Pancreas (tissue), 10 donors: Measurements from ENCODE around the gene GRAMD1A. TPM values are rescaled to one million over a fixed set of nuclear protein-coding genes. Genes with fewer than 3 reads are reported as not detected.

ENCODE experiments used
- ATAC-seq, 4 donors: fragments of 200-7000 bp; cut with Tn5 transposase; one replicate each; pipeline versions ENCODE4 v1.8.0 to v1.9.1; 2020; ENCODE audit warnings: mild to moderate bottlenecking in 4 of 4, moderate library complexity in 4 of 4
- DNase-seq, 6 donors: peaks; one replicate each; pipeline ENCODE4 v3.0.0-alpha.2; 2020
- FAIRE-seq: peaks from 2 replicates; lab custom pipeline; 2012; peaks lifted over from hg19 to GRCh38; lab: Jason Lieb, UNC
- H3K27ac ChIP-seq, 4 donors: fragments of 200-600 bp; sonication (generic); 1 replicate in 3 of 4; 2 replicates in 1 of 4; pipeline versions ENCODE4 v1.5.0 to v1.8.0; 2020
- H3K27me3 ChIP-seq, 4 donors: fragments of 200-600 bp; one replicate each; pipeline ENCODE4 v1.8.0; 2021
- H3K36me3 ChIP-seq, 3 donors: fragments of 200-600 bp; sonication (generic) in 1 of 3; one replicate each; pipeline versions ENCODE4 v1.5.0 to v1.8.0; 2020 to 2021
- H3K4me1 ChIP-seq, 3 donors: fragments of 200-600 bp; one replicate each; pipeline ENCODE4 v1.8.0; 2021
- H3K4me3 ChIP-seq, 4 donors: fragments of 200-600 bp; sonication (generic) in 2 of 4; one replicate each; pipeline versions ENCODE4 v1.5.0 to v1.8.0; 2020 to 2021
- H3K9me3 ChIP-seq, 4 donors: fragments of 200-600 bp; one replicate each; pipeline ENCODE4 v1.8.0; 2021
- CTCF ChIP-seq, 4 donors: fragments of 200-600 bp; sonication (generic) in 3 of 4; IDR thresholded peaks; one replicate each; pipeline versions ENCODE4 v1.5.0 to v1.8.0; 2021; ENCODE audit warnings: antibody characterized with exemption in 4 of 4
- WGBS, 2 donors: extraction: QIAGEN DNeasy Blood & Tissue Kit; methylation state at CpG; one replicate each; pipeline ENCODE4 v1.1.7; 2013; 5-methylcytosine and 5-hydroxymethylcytosine counted together
- intact Hi-C, 3 donors: fragments of 100-400 bp; cut with DNase I; formaldehyde crosslinking; loops; one replicate each; pipeline versions ENCODE4 v1.11.1 to v1.14.2; 2022
- polyA plus RNA-seq, 2 donors: library from polyadenylated mRNA; stranded (reverse); fragments of 200-250 nt; gene quantifications; one replicate each; pipeline ENCODE4 v1.2.3, GENCODE V29; 2013
- total RNA-seq, 6 donors: library from RNA; stranded (reverse); fragmentation: NEBNext Ultra II Directional in 4 of 6; extraction: Animal tissue kit (Norgen Biotek cat#: 25700) in 4 of 6; gene quantifications; one replicate each; pipeline versions ENCODE4 v1.2.1 to v1.2.4, GENCODE V29; 2021 to 2023
- donor health status: healthy with polysubstance abuse.
- donor health status: DM: no; HTN: no; CAD: no; lungs with moderate emphysema.
- donor health status: DM: no; HTN: no; CAD: no.
- donor health status: control.
- donor health status: control.
- donor health status: Bipolar disorder and iron deficiency.
- donor health status: DM: yes; HTN: yes; CAD: no.
- donor health status: DM: no; HTN: no; CAD: no.
- donor health status: DM: no; HTN: no; CAD: no.
- donor health status: DM: yes; HTN: yes; CAD: no.

Gene GRAMD1A
- total and polyA plus RNA-seq, 8 donors: 47.3 to 137 (median 87.4) TPM

DNA sequence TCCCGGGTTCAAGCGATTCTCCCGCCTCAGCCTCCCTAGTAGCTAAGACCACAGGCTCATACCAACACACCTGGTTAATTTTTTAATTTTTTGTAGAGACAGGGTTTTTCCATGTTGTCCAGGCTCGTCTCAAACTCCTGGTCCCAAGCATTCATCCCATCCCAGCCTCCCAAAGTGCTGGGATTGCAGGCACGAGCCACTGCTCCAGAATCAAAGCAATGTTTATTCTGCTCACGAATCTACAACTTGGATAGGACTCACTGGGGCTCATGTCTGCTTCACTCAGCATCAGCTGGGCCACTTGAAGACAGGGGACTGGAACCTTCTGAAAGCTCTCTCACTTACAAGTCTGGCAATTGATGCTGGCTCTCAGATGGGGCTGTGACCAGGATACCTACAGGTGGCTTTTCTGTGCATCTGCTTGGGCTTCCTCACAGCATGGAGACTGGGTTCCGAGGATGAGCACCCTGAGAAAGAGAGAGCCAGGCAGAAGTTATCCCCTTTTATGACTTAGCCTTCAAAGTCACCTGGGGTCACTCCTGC is 27.9 kb upstream of the GRAMD1A start:
- intact Hi-C loops: loop anchor here in 1 of 3 donors (5.0 kb wide), 1 partner anchor 40 kb away; no protein-coding TSS in a partner anchor
- Histone ChIP-seq H3K9me3 (no peaks in the 10 kb centered on the region), H3K4me1 (peaks cover 0 to 7% (median 0%) of the 10 kb centered on the region in 3 donors), H3K27ac (no peak overlapping the region), H3K36me3 (no peaks in the 10 kb centered on the region), H3K27me3 (no peaks in the 10 kb centered on the region), H3K4me3 (no peak overlapping the region)
- TF ChIP-seq CTCF (IDR thresholded peaks at IDR 0.05): no peak
- no peak for FAIRE-seq
- peak in 1 of 6 donors; percentile 3 for DNase-seq
- 82 to 90% methylated on average over 7 of the region's 7 CpGs for WGBS, 2 donors
- no peak for ATAC-seq

- Histone ChIP-seq H3K4me3 (no peak overlapping the region), H3K9me3 (no peaks in the 10 kb centered on the region), H3K27me3 (no peaks in the 10 kb centered on the region), H3K4me1 (peaks cover 0 to 7% (median 0%) of the 10 kb centered on the region in 3 donors), H3K36me3 (no peaks in the 10 kb centered on the region), H3K27ac (no peak overlapping the region)
- FAIRE-seq: no peak
- DNase-seq: no peak
- no peak for ATAC-seq
- no peak for TF ChIP-seq CTCF (IDR thresholded peaks at IDR 0.05)
- 68 to 76% methylated on average over 5 of the region's 5 CpGs for WGBS, 2 donors
- intact Hi-C loops: loop anchor here in 1 of 3 donors (5.0 kb wide), 1 partner anchor 38 kb away; no protein-coding TSS in a partner anchor
These were observed 25.5 kb upstream of the GRAMD1A start for GRCh38 chr19:34974646-34975045.

DNA sequence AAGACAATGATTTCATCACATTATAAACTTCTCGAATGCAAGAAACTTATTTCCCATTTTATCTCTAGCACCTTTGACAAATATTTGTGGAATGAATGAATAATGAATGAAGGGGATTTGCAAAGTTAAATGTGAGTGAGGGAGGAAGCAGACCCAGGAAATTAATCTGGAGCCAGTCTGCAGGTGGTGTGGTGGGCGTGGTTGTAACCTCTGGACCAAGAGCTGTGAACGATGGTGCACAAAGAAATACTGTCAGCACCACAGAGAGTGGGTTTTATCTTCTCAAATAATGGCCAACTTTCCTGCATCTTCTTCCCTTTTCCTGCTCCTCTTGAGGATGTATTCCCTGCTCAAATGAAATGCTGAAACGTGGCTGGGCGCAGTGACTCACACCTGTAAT is 25.1 kb upstream of the GRAMD1A start:
- no peaks in the 10 kb centered on the region for H3K36me3 ChIP-seq
- H3K9me3 ChIP-seq: no peaks in the 10 kb centered on the region
- TF ChIP-seq CTCF (IDR thresholded peaks at IDR 0.05): no peak
- peak in 1 of 6 donors; percentile 2 for DNase-seq
- intact Hi-C loops: no loop called here
- FAIRE-seq: no peak
- 69 to 76% methylated on average over 5 of the region's 5 CpGs for WGBS, 2 donors
- H3K27me3 ChIP-seq: no peaks in the 10 kb centered on the region
- peaks cover 0 to 7% (median 0%) of the 10 kb centered on the region in 3 donors for H3K4me1 ChIP-seq
- no peak overlapping the region for H3K4me3 ChIP-seq
- ATAC-seq: no peak
- no peak overlapping the region for H3K27ac ChIP-seq

GRCh38 chr19:34976611-34977010 is 23.5 kb upstream of the GRAMD1A start:
- intact Hi-C loops: no loop called here
- 78 to 82% methylated on average over 3 of the region's 3 CpGs for WGBS, 2 donors
- Histone ChIP-seq H3K9me3 (no peaks in the 10 kb centered on the region), H3K4me1 (peaks cover 0 to 7% (median 0%) of the 10 kb centered on the region in 3 donors), H3K36me3 (no peaks in the 10 kb centered on the region), H3K27me3 (no peaks in the 10 kb centered on the region), H3K4me3 (no peak overlapping the region), H3K27ac (no peak overlapping the region)
- TF ChIP-seq CTCF (IDR thresholded peaks at IDR 0.05): no peak
- DNase-seq: peak in 2 of 6 donors; percentile 1 to 16
- no peak for FAIRE-seq
- ATAC-seq: no peak
